Tibial artery (tissue), 4 donors: ENCODE results near the gene MT1A.
A peak's percentile ranks its signal among the peaks of the same experiment; 100 is the strongest.

ENCODE experiments used
- DNase-seq, 2 donors: peaks; one replicate each; pipeline ENCODE4 v3.0.0-alpha.2; 2019
- H3K27ac ChIP-seq, 2 donors: fragments of 200-600 bp; sonication (generic) in 1 of 2; 1 replicate in 1 of 2; 2 replicates in 1 of 2; pipeline ENCODE4 v1.5.1; 2018 to 2019; ENCODE audit warnings: mild to moderate bottlenecking in 1 of 2
- H3K27me3 ChIP-seq, 2 donors: fragments of 200-600 bp; sonication (generic) in 1 of 2; one replicate each; pipeline versions ENCODE4 v1.5.1 to v1.6.0; 2016 to 2019
- H3K36me3 ChIP-seq, 3 donors: fragments of 200-600 bp; sonication (generic) in 2 of 3; one replicate each; pipeline ENCODE4 v1.5.1; 2016 to 2019; ENCODE audit warnings: mild to moderate bottlenecking in 2 of 3
- H3K4me1 ChIP-seq, 4 donors: fragments of 200-600 bp; sonication (generic) in 2 of 4; 1 replicate in 3 of 4; 2 replicates in 1 of 4; pipeline ENCODE4 v1.5.1; 2016 to 2019
- H3K4me3 ChIP-seq, 2 donors: fragments of 200-600 bp; sonication (generic) in 1 of 2; 1 replicate in 1 of 2; 2 replicates in 1 of 2; pipeline ENCODE4 v1.5.1; 2018 to 2019; ENCODE audit warnings: mild to moderate bottlenecking in 2 of 2
- H3K9me3 ChIP-seq, 3 donors: fragments of 200-600 bp; sonication (generic) in 1 of 3; one replicate each; pipeline ENCODE4 v1.5.1; 2016 to 2019
- intact Hi-C: fragments of 100-400 bp; cut with DNase I; formaldehyde crosslinking; loops from one replicate; pipeline ENCODE4 v1.15.0; 2023; ENCODE audit warnings: low total_unique reads
- TF ChIP-seq, protein P1 (sequence below), 2 experiments: fragments of 200-600 bp in 1 of 2; fragments of 450-650 bp in 1 of 2; IDR thresholded peaks; one replicate each; pipeline ENCODE4 v1.5.1; 2017 to 2019; ENCODE audit warnings: antibody characterized with exemption in 2 of 2, mild to moderate bottlenecking in 1 of 2, moderate library complexity in 1 of 2

Gene MT1A

DNA sequence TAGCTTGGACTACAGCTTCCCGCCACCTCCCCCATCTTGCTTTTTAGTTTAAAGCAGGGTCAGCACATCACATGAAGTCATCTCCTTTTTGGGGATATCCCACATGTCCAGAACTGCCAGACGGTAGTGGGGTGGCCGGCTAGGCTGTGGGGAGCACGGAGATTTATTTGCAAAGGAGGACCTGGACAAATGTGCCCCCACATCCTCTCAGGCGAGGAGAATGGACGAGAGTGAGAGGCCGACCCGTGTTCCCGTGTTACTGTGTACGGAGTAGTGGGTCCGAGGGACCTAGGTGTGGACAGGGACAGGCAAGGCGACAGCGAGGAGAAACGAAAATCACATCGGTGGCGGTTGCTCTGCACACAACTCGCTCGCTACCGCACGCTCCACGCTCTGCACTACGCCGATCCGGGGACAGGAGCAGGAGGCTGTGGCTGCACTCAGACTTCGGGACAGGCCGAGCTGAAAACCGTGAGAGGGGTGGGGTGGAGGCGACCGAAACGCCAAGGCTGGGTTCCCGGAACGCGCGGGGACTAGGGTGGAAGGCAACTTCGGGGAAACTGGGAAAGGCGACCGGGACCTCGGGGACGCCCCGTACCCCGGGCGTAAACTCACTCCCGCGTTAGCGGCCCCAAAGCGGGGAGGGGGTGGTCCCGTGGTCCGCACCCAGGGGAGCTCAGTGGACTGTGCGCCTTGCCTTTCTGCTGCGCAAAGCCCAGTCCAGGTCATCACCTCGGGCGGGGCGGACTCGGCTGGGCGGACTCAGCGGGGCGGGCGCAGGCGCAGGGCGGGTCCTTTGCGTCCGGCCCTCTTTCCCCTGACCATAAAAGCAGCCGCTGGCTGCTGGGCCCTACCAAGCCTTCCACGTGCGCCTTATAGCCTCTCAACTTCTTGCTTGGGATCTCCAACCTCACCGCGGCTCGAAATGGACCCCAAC, at the start of gene MT1A:
Gene MT1A (plus strand): TSS at position 853 of the 937 bp plus-strand sequence. CDS start 73 bp downstream, at position 926.
- TF ChIP-seq, protein P1, sequence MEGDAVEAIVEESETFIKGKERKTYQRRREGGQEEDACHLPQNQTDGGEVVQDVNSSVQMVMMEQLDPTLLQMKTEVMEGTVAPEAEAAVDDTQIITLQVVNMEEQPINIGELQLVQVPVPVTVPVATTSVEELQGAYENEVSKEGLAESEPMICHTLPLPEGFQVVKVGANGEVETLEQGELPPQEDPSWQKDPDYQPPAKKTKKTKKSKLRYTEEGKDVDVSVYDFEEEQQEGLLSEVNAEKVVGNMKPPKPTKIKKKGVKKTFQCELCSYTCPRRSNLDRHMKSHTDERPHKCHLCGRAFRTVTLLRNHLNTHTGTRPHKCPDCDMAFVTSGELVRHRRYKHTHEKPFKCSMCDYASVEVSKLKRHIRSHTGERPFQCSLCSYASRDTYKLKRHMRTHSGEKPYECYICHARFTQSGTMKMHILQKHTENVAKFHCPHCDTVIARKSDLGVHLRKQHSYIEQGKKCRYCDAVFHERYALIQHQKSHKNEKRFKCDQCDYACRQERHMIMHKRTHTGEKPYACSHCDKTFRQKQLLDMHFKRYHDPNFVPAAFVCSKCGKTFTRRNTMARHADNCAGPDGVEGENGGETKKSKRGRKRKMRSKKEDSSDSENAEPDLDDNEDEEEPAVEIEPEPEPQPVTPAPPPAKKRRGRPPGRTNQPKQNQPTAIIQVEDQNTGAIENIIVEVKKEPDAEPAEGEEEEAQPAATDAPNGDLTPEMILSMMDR (IDR thresholded peaks at IDR 0.05), result no peak
- no peaks in the 10 kb centered on the region for H3K27me3 ChIP-seq
- intact Hi-C loops, result no loop called here
- H3K27ac ChIP-seq, result peak within 1 kb of the TSS; percentile 79 to 82
- H3K36me3 ChIP-seq, result no peaks in the 10 kb centered on the region
- DNase-seq, result peak; percentile 85 to 95
- peaks cover 0 to 50% (median 31%) of the 10 kb centered on the region in 4 donors for H3K4me1 ChIP-seq
- peak within 1 kb of the TSS; percentile 50 to 57 for H3K4me3 ChIP-seq
- no peaks in the 10 kb centered on the region for H3K9me3 ChIP-seq

DNA sequence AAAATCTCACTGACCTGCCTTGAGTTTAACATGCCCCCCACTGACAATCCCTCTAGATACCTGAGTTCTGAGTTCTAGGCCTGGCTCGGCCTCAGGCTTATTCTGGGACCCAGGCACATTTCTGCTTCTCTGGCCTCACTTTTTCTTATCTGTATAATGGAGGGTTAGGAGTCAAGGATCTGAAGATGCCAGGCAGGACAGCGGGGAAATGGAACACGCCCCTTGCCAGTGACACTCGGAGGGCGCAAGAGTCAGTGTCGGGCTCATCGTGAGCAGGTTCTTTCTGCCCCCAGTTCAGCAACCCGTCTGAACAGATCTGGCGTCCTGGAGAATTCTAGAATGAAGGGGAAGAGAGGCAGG, 49.7 kb upstream of the MT1A start:
- Histone ChIP-seq H3K27me3 (peaks cover 0 to 48% of the 10 kb centered on the region in 2 donors), H3K27ac (no peak overlapping the region), H3K4me3 (peak overlapping the region; percentile 29 to 48), H3K36me3 (no peaks in the 10 kb centered on the region), H3K4me1 (peaks cover 0 to 12% (median 11%) of the 10 kb centered on the region in 4 donors), H3K9me3 (no peaks in the 10 kb centered on the region)
- intact Hi-C loops, result no loop called here
- no peak for DNase-seq
- TF ChIP-seq, protein P1 (IDR thresholded peaks at IDR 0.05), result no peak

DNA sequence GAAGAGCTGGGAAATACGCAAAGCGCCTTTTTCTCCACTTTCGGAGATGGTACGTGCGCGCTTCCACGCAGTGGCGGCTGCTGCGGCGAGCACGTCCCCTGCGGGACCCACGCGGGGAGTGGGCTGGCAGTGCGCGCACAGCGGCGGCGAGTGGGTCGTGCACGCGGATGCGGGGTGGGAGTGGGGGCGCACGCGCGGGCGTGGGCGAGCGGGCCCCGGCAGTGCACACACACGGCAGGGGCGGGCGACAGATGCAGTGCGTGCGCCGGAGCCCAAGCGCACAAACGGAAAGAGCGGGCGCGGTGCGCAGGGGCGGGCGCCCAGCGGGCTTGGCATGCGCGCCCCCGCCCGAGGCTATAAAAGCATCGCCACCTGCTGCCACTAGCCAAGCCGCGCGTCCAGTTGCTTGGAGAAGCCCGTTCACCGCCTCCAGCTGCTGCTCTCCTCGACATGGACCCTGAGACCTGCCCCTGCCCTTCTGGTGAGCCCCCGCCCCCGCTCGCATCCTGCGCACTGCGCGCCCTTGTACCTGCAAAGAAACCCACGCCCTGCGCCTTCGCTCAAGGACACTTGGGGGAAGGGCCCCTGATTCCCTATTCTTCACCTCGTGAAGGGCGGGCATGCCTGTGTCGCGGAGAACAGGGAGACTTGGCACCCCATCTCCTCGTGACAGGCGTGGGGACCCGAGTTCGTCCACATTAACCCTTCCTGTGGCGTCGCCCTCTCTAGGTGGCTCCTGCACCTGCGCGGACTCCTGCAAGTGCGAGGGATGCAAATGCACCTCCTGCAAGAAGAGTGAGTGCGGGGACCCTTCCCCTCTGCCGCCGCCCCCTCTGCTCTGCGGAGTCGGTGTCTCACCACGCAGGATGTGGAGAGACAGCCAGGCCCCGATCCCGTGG, 49.1 kb upstream of the MT1A start, which contains the start of gene MT3:
Gene MT3 (plus strand): TSS at position 388 of the 899 bp plus-strand sequence. CDS start 63 bp downstream, at position 451.
- intact Hi-C loops, result no loop called here
- no peak for DNase-seq
- Histone ChIP-seq H3K27ac (no peak within 1 kb of the TSS), H3K4me1 (peaks cover 0 to 12% (median 11%) of the 10 kb centered on the region in 4 donors), H3K36me3 (no peaks in the 10 kb centered on the region), H3K9me3 (no peaks in the 10 kb centered on the region), H3K27me3 (peaks cover 0 to 48% of the 10 kb centered on the region in 2 donors), H3K4me3 (peak within 1 kb of the TSS; percentile 29 to 48)
- TF ChIP-seq, protein P1 (IDR thresholded peaks at IDR 0.05), result no peak

DNA sequence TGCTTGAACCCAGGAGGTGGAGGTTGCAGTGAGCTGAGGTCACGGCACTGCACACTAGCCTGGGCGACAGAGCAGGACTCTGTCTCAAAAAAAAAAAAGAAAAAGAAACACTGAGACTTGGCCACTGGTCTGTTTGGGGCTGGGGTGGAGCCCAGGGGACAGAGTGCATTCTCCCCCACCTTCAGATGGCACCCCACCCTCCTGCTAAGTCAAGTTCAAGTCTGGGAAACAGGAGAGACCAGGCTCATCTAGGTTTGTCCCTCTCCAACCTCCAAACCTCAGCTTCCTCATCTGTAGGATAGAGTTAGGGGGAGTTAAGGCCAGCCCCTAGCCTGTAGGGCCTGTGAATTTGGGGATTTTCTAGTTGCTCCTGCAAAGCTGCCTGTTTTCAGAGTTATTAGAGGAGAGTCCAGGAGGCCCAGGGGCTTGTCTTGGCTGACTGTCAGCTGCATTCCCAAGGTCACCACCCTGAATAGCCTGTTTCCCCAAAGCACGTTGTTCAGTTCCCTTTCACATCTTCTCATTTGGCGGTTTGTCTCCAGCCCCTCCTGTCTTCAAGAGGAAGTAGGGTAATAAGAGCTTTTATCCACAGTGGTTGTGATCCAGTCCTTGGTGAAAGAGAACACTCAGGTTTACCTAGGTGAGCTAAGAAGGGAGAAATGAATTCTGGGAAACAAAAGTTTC, 46.9 kb upstream of the MT1A start:
- DNase-seq, result no peak
- Histone ChIP-seq H3K27me3 (peaks cover 0 to 45% of the 10 kb centered on the region in 2 donors), H3K9me3 (no peaks in the 10 kb centered on the region), H3K4me1 (peaks cover 0 to 12% (median 11%) of the 10 kb centered on the region in 4 donors), H3K36me3 (no peaks in the 10 kb centered on the region), H3K4me3 (no peak overlapping the region), H3K27ac (no peak overlapping the region)
- TF ChIP-seq, protein P1 (IDR thresholded peaks at IDR 0.05), result no peak
- intact Hi-C loops, result no loop called here
